ENCODE data around the gene DDX41.
"Not testable (repeated sequence)": the region's sequence is repeated elsewhere in the genome, so short reads cannot be mapped to it uniquely, and the experiment has no call there.

DDX41 gene

DNA sequence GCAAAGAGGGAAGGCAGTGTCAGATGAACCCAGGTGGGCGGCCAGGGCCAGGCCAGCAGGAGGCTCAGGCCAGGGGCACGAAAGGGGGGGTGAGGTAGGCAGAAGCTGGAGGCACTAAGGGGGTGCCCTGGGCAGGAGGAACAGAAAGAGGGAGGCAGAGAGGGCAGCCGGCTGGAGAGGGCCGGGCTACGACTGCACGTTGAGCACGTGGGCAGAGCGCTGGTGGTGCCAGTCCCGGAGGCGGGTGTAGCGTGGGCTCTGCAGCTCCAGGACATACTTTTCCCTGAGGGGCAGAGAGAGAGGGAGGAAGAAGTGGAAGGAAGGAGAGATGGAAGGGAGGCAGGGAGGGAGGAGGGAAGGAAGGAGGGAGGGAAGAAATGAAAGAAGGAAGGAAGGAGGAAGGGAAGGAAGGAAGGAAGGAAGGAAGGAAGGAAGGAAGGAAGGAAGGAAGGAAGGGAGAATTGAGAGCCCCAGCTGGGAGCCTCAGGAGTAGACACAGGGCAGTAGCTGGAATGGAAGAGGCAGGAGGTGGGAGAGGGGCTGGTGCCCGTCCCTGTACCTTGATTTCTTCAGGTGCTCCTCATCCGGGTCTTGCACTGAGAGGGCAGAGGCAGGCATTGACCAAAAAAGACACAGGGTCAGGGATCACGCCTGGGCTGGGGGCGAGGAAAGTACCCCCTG is 26.3 kb downstream of the DDX41 start:
- no peak for DNase-seq (ENCODE audit: low read depth)
- TF ChIP-seq, protein P1, sequence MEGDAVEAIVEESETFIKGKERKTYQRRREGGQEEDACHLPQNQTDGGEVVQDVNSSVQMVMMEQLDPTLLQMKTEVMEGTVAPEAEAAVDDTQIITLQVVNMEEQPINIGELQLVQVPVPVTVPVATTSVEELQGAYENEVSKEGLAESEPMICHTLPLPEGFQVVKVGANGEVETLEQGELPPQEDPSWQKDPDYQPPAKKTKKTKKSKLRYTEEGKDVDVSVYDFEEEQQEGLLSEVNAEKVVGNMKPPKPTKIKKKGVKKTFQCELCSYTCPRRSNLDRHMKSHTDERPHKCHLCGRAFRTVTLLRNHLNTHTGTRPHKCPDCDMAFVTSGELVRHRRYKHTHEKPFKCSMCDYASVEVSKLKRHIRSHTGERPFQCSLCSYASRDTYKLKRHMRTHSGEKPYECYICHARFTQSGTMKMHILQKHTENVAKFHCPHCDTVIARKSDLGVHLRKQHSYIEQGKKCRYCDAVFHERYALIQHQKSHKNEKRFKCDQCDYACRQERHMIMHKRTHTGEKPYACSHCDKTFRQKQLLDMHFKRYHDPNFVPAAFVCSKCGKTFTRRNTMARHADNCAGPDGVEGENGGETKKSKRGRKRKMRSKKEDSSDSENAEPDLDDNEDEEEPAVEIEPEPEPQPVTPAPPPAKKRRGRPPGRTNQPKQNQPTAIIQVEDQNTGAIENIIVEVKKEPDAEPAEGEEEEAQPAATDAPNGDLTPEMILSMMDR (IDR thresholded peaks at IDR 0.05; ENCODE audit: insufficient read depth, low read depth, low read length, missing control alignments) = no peak
- no peak overlapping the region for H3K4me3 ChIP-seq (ENCODE audit: low read depth, low read length)

DNA sequence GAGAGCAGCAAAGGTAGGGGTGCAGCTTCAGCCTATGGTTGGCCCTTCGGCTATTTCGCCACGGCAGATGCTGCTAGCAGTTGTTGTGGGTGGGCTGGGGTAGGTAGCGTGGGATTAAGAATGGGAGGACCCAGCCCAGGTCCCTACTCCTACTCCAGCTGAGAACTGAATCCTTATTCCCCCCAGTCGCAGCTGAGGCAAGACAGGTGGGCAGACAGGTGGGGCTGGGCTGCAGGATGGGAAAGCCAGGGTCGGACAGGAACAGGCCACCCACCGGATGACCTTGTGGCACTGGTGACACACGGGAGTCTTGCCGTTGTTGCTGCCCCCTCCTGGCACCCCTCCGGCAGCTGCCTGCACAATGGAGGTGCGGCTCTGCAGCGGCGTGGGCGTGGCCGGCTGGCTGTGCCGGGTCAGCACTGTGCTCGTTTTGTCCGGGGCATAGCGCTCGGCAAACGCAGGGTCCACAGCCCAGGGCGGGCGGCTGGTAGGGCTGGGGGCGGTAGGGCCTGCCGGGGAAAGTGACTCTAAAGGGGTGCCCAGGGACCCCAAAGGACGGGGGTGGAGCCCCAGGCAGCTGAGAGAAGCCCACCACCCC is 27.5 kb downstream of the DDX41 start:
- H3K4me3 ChIP-seq (ENCODE audit: low read depth, low read length) = no peak overlapping the region
- peak; percentile 32 for DNase-seq (ENCODE audit: low read depth)
- TF ChIP-seq, protein P1 (IDR thresholded peaks at IDR 0.05; ENCODE audit: insufficient read depth, low read depth, low read length, missing control alignments) = peak; percentile 11

DNA sequence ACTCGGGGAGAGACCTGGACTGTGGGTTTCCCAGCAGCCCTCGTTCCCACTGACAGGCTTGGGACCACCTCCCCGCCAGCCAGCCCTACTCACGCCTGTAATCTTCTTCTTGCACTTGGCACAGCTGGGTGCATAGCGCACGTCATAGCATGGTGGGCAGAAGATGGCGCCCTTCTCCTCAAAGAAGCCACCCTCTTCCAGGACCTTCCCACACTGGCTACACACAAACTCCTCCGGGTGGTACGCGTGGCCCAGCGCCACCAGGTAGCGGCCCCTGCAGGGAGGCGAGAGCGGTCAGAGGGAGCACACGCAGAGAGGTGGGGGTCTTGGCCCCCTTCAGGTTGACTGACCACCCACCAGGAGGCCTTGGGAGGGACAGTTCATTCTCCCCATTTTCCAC is 28.8 kb downstream of the DDX41 start:
- DNase-seq (ENCODE audit: low read depth) = no peak
- H3K4me3 ChIP-seq (ENCODE audit: low read depth, low read length) = no peak overlapping the region
- TF ChIP-seq, protein P1 (IDR thresholded peaks at IDR 0.05; ENCODE audit: insufficient read depth, low read depth, low read length, missing control alignments) = no peak

DNA sequence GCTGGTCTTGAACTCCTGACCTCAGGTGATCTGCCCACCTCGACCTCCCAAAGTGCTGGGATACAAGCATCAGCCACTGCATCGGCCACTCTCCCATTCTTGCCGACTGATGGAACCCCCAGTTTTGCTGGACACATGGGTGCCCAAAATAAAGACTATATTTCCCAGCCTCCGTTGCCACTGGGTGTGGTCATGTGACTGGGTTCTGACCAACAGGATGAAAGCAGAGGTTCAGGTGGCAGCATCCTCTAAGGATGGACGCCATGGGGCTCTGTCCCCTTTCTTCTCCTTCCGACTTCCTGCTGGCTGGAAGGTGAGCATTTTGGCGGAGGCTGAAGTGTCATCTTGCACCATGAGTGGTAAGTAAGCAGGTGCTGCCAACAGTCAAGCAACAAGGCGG is 29.6 kb downstream of the DDX41 start:
- DNase-seq (ENCODE audit: low read depth) = no peak
- H3K4me3 ChIP-seq (ENCODE audit: low read depth, low read length) = no peak overlapping the region
- TF ChIP-seq, protein P1 (IDR thresholded peaks at IDR 0.05; ENCODE audit: insufficient read depth, low read depth, low read length, missing control alignments) = no peak

DNA sequence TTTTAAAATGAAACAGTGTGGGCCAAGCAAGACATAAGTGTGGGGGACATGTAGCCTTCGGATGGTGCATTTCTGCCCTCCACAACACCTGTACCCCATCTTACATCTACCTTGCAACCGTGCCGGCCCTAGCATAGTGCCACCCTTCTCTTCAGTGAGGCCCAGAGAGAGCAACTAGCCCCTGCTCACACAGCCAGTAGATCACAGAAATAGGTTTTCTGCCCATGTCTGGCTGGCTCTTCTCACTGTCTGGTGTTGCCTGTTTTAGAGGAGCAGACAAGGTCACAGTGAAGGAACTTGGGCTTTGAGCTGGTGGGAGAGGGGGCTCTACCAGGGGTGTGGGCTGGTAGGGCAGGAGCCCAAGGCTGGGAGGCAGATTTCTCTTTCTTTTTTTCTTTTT is 30.5 kb downstream of the DDX41 start:
- no peak overlapping the region for H3K4me3 ChIP-seq (ENCODE audit: low read depth, low read length)
- TF ChIP-seq, protein P1 (IDR thresholded peaks at IDR 0.05; ENCODE audit: insufficient read depth, low read depth, low read length, missing control alignments) = no peak
- DNase-seq (ENCODE audit: low read depth) = no peak

DNA sequence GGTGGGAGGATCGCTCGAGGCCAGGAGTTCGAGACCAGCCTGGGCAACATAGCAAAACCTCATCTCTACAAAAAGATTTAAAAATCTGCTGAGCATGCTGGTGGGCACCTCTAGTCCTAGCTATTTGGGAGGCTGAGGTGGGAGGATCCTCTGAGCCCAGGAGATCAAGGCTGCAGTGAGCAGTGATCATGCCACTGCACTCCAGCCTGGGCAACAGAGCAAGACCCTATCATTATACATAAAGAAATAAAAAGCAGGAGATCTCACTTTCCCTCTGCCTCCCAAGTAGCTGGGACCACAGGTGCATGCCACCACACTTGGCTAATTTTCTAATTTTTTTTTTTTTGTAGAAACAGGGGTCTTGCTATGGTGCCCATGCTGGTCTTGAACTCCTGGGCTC is 31.0 kb downstream of the DDX41 start:
- H3K4me3 ChIP-seq (ENCODE audit: low read depth, low read length); DNase-seq (ENCODE audit: low read depth): not testable (repeated sequence)

- DNase-seq (ENCODE audit: low read depth) = no peak
- no peak overlapping the region for H3K4me3 ChIP-seq (ENCODE audit: low read depth, low read length)
- TF ChIP-seq, protein P1 (IDR thresholded peaks at IDR 0.05; ENCODE audit: insufficient read depth, low read depth, low read length, missing control alignments) = no peak
These were observed 31.7 kb downstream of the DDX41 start for GRCh38 chr5:177484902-177485549.

Data from GM12865 (cell line).